Measurements from ENCODE around the gene IKBKG.
"Not testable (repeated sequence)": the region's sequence is repeated elsewhere in the genome, so short reads cannot be mapped to it uniquely, and the experiment has no call there.

The IKBKG gene

GRCh38 chrX:154552112-154552806, 4.8 kb downstream of the IKBKG start:
- peak; percentile 76 for FAIRE-seq

GRCh38 chrX:154558060-154558690, 10.8 kb downstream of the IKBKG start:
- DNase-seq (ENCODE audit: insufficient read length, low spot score); FAIRE-seq: not testable (repeated sequence)

More at GRCh38 chrX:154552112-154552806, 4.8 kb downstream of the IKBKG start:
- not testable (repeated sequence) for DNase-seq (ENCODE audit: insufficient read length, low spot score)

GRCh38 chrX:154558896-154559295, 11.5 kb downstream of the IKBKG start:
- not testable (repeated sequence) for DNase-seq (ENCODE audit: insufficient read length, low spot score); FAIRE-seq

GRCh38 chrX:154560326-154560725, 12.9 kb downstream of the IKBKG start:
- FAIRE-seq: not testable (repeated sequence)

GRCh38 chrX:154562295-154562694, 14.9 kb downstream of the IKBKG start:
- FAIRE-seq; DNase-seq (ENCODE audit: insufficient read length, low spot score): not testable (repeated sequence)

More at GRCh38 chrX:154560326-154560725, 12.9 kb downstream of the IKBKG start:
- not testable (repeated sequence) for DNase-seq (ENCODE audit: insufficient read length, low spot score)

- FAIRE-seq: not testable (repeated sequence)
These were observed 22.9 kb downstream of the IKBKG start for GRCh38 chrX:154570361-154570760.

GRCh38 chrX:154573061-154573460, 25.6 kb downstream of the IKBKG start:
- FAIRE-seq: not testable (repeated sequence)

More at GRCh38 chrX:154570361-154570760, 22.9 kb downstream of the IKBKG start:
- not testable (repeated sequence) for DNase-seq (ENCODE audit: insufficient read length, low spot score)

GRCh38 chrX:154575076-154575475, 27.7 kb downstream of the IKBKG start:
- not testable (repeated sequence) for DNase-seq (ENCODE audit: insufficient read length, low spot score)
- FAIRE-seq: peak; percentile 97

More at GRCh38 chrX:154573061-154573460, 25.6 kb downstream of the IKBKG start:
- DNase-seq (ENCODE audit: insufficient read length, low spot score): not testable (repeated sequence)

- not testable (repeated sequence) for FAIRE-seq; DNase-seq (ENCODE audit: insufficient read length, low spot score)
These were observed 35.6 kb downstream of the IKBKG start for GRCh38 chrX:154582994-154583393.

- not testable (repeated sequence) for DNase-seq (ENCODE audit: insufficient read length, low spot score); FAIRE-seq
These were observed 37.3 kb downstream of the IKBKG start, which contains the start of gene CTAG1A for GRCh38 chrX:154584585-154585183. TSS of gene CTAG1A (plus strand) at chrX:154585133. CDS start at chrX:154585207, 74 bp downstream.

- peak; percentile 91 for FAIRE-seq
- DNase-seq (ENCODE audit: insufficient read length, low spot score): not testable (repeated sequence)
These were observed 43.0 kb downstream of the IKBKG start for GRCh38 chrX:154590415-154590814.

GRCh38 chrX:154592505-154592904, 45.1 kb downstream of the IKBKG start:
- no peak for DNase-seq (ENCODE audit: insufficient read length, low spot score)

GRCh38 chrX:154593201-154593600, 45.8 kb downstream of the IKBKG start:
- no peak for DNase-seq (ENCODE audit: insufficient read length, low spot score)
- FAIRE-seq: no peak

More at GRCh38 chrX:154592505-154592904, 45.1 kb downstream of the IKBKG start:
- no peak for FAIRE-seq

GRCh38 chrX:154594491-154594890, 47.1 kb downstream of the IKBKG start:
- DNase-seq (ENCODE audit: insufficient read length, low spot score) (no peak), FAIRE-seq (no peak)

GRCh38 chrX:154595559-154596249, 48.3 kb downstream of the IKBKG start:
- FAIRE-seq (no peak), DNase-seq (ENCODE audit: insufficient read length, low spot score) (no peak)

- no peak for FAIRE-seq
- no peak for DNase-seq (ENCODE audit: insufficient read length, low spot score)
These were observed 49.0 kb downstream of the IKBKG start for GRCh38 chrX:154596290-154596929.

- FAIRE-seq: no peak
These were observed 49.8 kb downstream of the IKBKG start for GRCh38 chrX:154597221-154597620.

GRCh38 chrX:154598656-154599055, 51.2 kb downstream of the IKBKG start:
- DNase-seq (ENCODE audit: insufficient read length, low spot score) (no peak), FAIRE-seq (no peak)

More at GRCh38 chrX:154597221-154597620, 49.8 kb downstream of the IKBKG start:
- no peak for DNase-seq (ENCODE audit: insufficient read length, low spot score)

GRCh38 chrX:154599531-154599930, 52.1 kb downstream of the IKBKG start:
- FAIRE-seq (no peak), DNase-seq (ENCODE audit: insufficient read length, low spot score) (no peak)
